Cerebellar cortex (tissue), 1 donor: ENCODE results near the gene RXRA.

Experiments
- DNase-seq: peaks from one replicate; pipeline ENCODE4 v3.0.0-alpha.2; 2015; ENCODE audit warnings: low spot score

Gene RXRA

GRCh38 chr9:134368571-134368970 lies 42.3 kb downstream of the RXRA start:
- no peak for DNase-seq

GRCh38 chr9:134369416-134370212 lies 43.4 kb downstream of the RXRA start:
- DNase-seq = no peak

GRCh38 chr9:134370213-134370492 lies 43.9 kb downstream of the RXRA start:
- DNase-seq = no peak

- DNase-seq = no peak
Observed at GRCh38 chr9:134370638-134371037, 44.4 kb downstream of the RXRA start.

GRCh38 chr9:134371731-134372130 lies 45.5 kb downstream of the RXRA start:
- no peak for DNase-seq

DNA sequence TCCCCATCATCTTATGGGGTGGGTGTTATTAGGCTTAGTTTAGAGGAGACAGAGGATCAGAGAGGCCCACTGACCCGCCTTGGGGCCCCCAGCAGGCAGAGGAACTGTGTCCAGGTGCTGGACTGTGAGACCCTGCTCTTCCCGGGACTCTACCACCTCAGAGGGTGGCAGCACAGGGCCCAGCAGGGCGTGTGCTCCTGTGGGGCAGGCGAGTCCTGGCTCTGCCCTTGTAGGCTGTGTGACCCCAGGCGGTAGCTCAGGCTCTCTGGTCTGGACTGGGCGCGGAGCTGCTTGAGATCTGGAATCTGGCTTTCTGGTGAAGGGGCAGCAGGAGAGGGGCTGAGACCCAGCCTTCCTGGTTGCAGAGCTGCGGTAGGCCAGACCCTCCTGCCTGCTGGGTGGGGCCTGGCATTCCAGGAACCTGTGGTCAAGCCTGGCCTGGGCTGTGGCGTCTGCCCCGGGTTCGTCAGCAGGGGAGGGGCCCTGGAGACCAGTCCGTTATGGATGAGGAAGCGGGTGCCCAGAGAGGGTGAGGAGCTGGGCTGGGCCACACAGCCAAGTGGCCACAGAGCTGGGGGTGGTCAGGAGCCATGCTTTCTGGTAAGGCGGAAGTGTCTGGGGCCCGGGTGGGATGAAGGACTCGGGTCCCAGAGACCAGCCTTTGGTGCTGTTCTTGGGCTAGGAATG lies 46.5 kb downstream of the RXRA start:
- DNase-seq = no peak

DNA sequence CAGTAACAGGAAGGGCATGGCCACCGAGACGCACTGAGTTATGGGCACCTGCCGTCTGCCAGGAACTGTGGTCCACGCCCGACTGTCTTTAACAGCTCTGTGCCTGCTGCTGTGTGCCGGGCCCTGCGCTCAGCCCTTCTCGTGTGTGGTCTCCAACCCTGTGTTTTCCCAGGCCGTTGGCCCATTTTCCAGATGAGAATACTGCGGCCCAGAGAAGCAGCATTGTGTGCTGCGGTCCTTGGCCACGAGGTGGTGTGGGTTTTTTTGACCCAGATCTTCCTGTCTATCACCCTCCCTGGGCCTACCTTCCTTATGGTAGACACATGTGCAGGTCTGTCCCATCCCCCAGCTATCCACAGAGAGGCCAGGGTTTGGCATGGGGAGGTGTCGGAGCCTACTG lies 47.0 kb downstream of the RXRA start:
- DNase-seq = no peak

DNA sequence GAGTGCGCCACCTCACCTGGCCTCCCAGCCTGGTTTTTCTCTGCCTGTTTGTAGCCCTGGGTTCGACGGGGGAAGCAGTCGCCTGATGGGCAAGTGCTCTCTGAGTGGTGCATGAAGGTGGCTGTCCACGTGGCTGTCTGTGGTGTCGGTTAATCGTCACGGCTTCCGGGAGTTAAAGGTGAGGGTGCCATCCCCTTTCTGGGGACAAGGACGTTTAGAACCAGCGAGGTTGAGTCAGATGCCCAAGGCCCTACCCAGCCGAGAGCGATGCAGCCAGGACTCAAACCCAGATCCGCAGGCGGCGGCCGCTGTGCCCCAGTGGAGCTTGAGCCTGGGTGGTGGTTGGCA lies 47.7 kb downstream of the RXRA start:
- no peak for DNase-seq

- DNase-seq = peak; percentile 27
Observed at GRCh38 chr9:134374301-134375010, 48.2 kb downstream of the RXRA start.

DNA sequence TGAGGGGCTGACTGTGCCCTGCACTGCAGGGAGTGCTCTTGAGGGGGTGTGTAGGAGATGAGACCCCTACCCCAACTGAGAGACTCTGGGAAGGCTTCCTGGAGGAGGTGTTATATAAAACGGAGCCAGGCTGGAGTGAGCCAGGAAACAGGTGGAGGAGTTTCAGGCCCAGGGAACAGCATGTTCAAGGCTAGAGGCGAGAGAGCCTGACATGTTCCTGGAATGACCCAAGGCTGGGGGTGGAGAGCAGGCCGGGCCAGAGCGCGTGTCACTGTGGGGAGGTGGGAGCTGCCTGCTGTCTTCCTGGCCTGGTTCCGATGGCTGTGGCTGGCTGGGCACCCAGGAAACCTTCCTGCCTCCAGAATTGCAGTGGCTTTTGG lies 48.7 kb downstream of the RXRA start:
- peak; percentile 52 for DNase-seq

GRCh38 chr9:134375430-134376385 lies 49.5 kb downstream of the RXRA start:
- no peak for DNase-seq

- no peak for DNase-seq
Observed at GRCh38 chr9:134376386-134377142, 50.3 kb downstream of the RXRA start.

GRCh38 chr9:134377143-134377484 lies 50.9 kb downstream of the RXRA start:
- DNase-seq = no peak

DNA sequence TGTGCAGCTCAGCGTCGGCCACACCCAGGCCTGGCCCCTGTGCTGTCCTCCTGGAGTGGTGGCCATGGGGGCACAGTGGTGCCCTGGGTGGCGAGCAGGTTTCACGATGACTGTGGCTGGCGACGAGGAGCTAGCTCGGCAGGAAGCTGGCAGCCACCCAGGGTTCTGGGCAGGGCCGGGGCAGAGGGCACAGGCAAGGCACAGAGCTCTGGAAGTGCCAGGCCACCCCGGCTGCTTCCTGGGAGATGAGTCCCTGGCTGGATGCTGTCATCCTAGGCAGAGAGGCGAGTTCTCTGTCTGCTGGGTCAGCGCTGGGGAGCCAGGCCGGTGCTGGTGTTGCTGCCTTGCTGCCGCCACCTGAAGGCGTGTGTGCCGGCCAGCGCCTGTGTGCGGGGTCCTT lies 51.7 kb downstream of the RXRA start:
- peak; percentile 23 for DNase-seq

- peak; percentile 43 for DNase-seq
Observed at GRCh38 chr9:134378901-134379338, 52.7 kb downstream of the RXRA start.

GRCh38 chr9:134379831-134380365 lies 53.6 kb downstream of the RXRA start:
- DNase-seq = no peak

DNA sequence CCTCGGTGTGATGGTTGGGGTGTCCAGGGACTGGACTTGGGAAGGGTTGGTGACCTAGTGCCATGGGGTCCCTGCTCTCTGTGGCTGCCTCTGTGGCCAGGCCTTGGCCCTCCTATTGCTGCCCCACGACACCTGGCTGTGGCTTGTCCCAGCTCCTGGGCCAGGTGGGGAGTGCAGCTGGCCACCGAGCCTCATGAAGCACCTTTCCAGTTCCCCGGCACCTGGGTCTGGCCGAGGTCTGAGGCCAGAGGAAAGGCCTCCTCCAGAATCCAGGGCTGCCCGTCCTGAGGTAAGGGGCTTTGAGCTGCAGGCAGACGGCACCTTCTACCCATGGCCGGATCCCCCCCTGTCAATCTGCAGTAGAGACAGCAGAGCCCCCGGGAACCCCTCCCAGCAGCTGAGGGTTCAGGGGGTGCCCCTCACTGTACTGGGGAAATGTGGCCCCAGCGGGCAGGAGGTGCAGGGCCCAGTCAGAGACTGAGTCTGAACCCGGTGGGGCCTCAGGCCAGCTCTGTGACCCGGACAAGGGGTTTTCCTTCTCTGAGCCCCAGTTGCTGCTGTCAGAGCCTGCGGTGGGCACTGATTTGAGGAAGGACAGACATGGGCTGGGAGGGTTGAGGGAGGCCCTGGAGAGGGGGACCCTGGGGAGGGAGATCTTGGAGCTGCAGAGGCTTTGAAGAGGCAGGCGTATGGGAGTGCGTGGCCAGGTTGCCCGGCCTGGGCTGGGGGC lies 54.5 kb downstream of the RXRA start:
- no peak for DNase-seq

GRCh38 chr9:134381272-134381661 lies 55.0 kb downstream of the RXRA start:
- no peak for DNase-seq

- DNase-seq = no peak
Observed at GRCh38 chr9:134381671-134382516, 55.6 kb downstream of the RXRA start.

DNA sequence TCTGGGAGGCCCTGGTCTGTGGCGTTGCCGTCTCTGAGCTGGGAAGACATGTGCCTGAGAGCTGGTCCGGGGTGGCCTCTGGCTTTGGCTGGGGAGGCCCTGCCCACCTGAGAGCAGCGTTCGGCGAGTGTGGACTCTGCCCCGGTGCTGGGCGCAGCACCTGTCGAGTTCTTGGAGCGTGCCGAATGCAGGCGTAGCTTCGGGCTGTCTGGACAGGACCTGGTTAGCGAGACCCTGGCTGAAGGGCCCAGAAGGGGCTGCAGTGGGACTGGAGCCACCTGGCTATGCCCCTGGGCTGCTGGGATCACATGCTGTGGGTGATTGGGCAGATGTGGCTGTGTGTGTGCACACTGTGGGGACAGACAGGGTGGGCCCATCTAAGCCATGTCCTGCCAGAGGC lies 56.5 kb downstream of the RXRA start:
- DNase-seq = no peak
